Retinal pigment epithelial cell (primary cell): ENCODE results near the gene ARAP2.

ENCODE experiments used
- DNase-seq: peaks from one replicate; pipeline ENCODE4 v3.0.0-alpha.2; 2010; ENCODE audit warnings: low read depth
- H3K4me3 ChIP-seq: 2 replicates; pipeline ENCODE4 v1.5.1; 2011; ENCODE audit warnings: mild to moderate bottlenecking, low read length, control low read depth, moderate library complexity
- CTCF ChIP-seq: conservative IDR thresholded peaks from 2 replicates; pipeline ENCODE4 v1.5.1; 2011; ENCODE audit warnings: low read depth, low read length, control low read depth, inconsistent platforms

Gene ARAP2

GRCh38 chr4:36091997-36092396 lies 152.3 kb downstream of the ARAP2 start:
- no peak for TF ChIP-seq CTCF
- DNase-seq, result no peak
- no peak overlapping the region for H3K4me3 ChIP-seq

GRCh38 chr4:36088542-36088941 lies 155.8 kb downstream of the ARAP2 start:
- no peak overlapping the region for H3K4me3 ChIP-seq
- DNase-seq, result no peak
- no peak for TF ChIP-seq CTCF

GRCh38 chr4:36086261-36086786 lies 158.0 kb downstream of the ARAP2 start:
- no peak overlapping the region for H3K4me3 ChIP-seq
- no peak for DNase-seq
- no peak for TF ChIP-seq CTCF

- H3K4me3 ChIP-seq, result no peak overlapping the region
- no peak for DNase-seq
- TF ChIP-seq CTCF, result no peak
These were observed 161.5 kb downstream of the ARAP2 start for GRCh38 chr4:36082817-36083216.

- TF ChIP-seq CTCF, result no peak
- no peak overlapping the region for H3K4me3 ChIP-seq
- DNase-seq, result no peak
These were observed 163.1 kb downstream of the ARAP2 start for GRCh38 chr4:36081185-36081584.

GRCh38 chr4:36079666-36080065 lies 164.6 kb downstream of the ARAP2 start:
- no peak for TF ChIP-seq CTCF
- H3K4me3 ChIP-seq, result no peak overlapping the region
- no peak for DNase-seq

GRCh38 chr4:36078319-36078718 lies 166.0 kb downstream of the ARAP2 start:
- no peak for TF ChIP-seq CTCF
- no peak for DNase-seq
- no peak overlapping the region for H3K4me3 ChIP-seq
